Tibial artery (tissue), 4 donors: ENCODE measurements around the gene CDK11B.
"Not testable (repeated sequence)": the region's sequence is repeated elsewhere in the genome, so short reads cannot be mapped to it uniquely, and the experiment has no call there.

Source experiments
- DNase-seq, 2 donors: peaks; one replicate each; pipeline ENCODE4 v3.0.0-alpha.2; 2019
- H3K27ac ChIP-seq, 2 donors: fragments of 200-600 bp; sonication (generic) in 1 of 2; 1 replicate in 1 of 2; 2 replicates in 1 of 2; pipeline ENCODE4 v1.5.1; 2018 to 2019; ENCODE audit warnings: mild to moderate bottlenecking in 1 of 2
- H3K27me3 ChIP-seq, 2 donors: fragments of 200-600 bp; sonication (generic) in 1 of 2; one replicate each; pipeline versions ENCODE4 v1.5.1 to v1.6.0; 2016 to 2019
- H3K36me3 ChIP-seq, 3 donors: fragments of 200-600 bp; sonication (generic) in 2 of 3; one replicate each; pipeline ENCODE4 v1.5.1; 2016 to 2019; ENCODE audit warnings: mild to moderate bottlenecking in 2 of 3
- H3K4me1 ChIP-seq, 4 donors: fragments of 200-600 bp; sonication (generic) in 2 of 4; 1 replicate in 3 of 4; 2 replicates in 1 of 4; pipeline ENCODE4 v1.5.1; 2016 to 2019
- H3K4me3 ChIP-seq, 2 donors: fragments of 200-600 bp; sonication (generic) in 1 of 2; 1 replicate in 1 of 2; 2 replicates in 1 of 2; pipeline ENCODE4 v1.5.1; 2018 to 2019; ENCODE audit warnings: mild to moderate bottlenecking in 2 of 2
- H3K9me3 ChIP-seq, 3 donors: fragments of 200-600 bp; sonication (generic) in 1 of 3; one replicate each; pipeline ENCODE4 v1.5.1; 2016 to 2019
- intact Hi-C: fragments of 100-400 bp; cut with DNase I; formaldehyde crosslinking; loops from one replicate; pipeline ENCODE4 v1.15.0; 2023; ENCODE audit warnings: low total_unique reads
- TF ChIP-seq, protein P1 (sequence below), 2 experiments: fragments of 200-600 bp in 1 of 2; fragments of 450-650 bp in 1 of 2; IDR thresholded peaks; one replicate each; pipeline ENCODE4 v1.5.1; 2017 to 2019; ENCODE audit warnings: antibody characterized with exemption in 2 of 2, mild to moderate bottlenecking in 1 of 2, moderate library complexity in 1 of 2

CDK11B gene

DNA sequence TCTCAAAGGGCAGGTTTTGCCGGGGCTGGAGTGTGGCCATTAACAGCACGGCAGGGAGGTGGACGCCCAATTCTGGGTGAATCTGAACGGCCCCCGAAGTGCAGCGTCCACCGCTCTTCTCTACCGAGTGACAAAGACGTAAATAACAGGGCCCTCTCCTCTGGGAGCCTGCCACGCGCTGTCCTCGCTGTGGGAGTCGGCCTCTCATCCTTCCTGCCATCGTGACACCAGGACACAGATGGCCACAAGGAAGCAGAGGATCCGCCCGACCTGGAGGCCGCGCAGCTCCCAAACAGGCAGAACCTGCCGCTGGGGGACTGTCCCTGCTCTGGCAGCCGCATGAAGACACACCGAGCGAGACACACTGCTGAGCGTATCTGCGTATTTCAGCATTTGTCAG, 12.1 kb upstream of the CDK11B start:
- no peaks in the 10 kb centered on the region for H3K4me1 ChIP-seq
- H3K4me3 ChIP-seq = no peak overlapping the region
- TF ChIP-seq, protein P1, sequence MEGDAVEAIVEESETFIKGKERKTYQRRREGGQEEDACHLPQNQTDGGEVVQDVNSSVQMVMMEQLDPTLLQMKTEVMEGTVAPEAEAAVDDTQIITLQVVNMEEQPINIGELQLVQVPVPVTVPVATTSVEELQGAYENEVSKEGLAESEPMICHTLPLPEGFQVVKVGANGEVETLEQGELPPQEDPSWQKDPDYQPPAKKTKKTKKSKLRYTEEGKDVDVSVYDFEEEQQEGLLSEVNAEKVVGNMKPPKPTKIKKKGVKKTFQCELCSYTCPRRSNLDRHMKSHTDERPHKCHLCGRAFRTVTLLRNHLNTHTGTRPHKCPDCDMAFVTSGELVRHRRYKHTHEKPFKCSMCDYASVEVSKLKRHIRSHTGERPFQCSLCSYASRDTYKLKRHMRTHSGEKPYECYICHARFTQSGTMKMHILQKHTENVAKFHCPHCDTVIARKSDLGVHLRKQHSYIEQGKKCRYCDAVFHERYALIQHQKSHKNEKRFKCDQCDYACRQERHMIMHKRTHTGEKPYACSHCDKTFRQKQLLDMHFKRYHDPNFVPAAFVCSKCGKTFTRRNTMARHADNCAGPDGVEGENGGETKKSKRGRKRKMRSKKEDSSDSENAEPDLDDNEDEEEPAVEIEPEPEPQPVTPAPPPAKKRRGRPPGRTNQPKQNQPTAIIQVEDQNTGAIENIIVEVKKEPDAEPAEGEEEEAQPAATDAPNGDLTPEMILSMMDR (IDR thresholded peaks at IDR 0.05) = no peak
- peaks cover 42 to 91% (median 50%) of the 10 kb centered on the region in 3 donors for H3K36me3 ChIP-seq
- no peaks in the 10 kb centered on the region for H3K27me3 ChIP-seq
- intact Hi-C loops = no loop called here
- peak in 1 of 2 donors; percentile 61 for DNase-seq
- H3K9me3 ChIP-seq = no peaks in the 10 kb centered on the region
- no peak overlapping the region for H3K27ac ChIP-seq

DNA sequence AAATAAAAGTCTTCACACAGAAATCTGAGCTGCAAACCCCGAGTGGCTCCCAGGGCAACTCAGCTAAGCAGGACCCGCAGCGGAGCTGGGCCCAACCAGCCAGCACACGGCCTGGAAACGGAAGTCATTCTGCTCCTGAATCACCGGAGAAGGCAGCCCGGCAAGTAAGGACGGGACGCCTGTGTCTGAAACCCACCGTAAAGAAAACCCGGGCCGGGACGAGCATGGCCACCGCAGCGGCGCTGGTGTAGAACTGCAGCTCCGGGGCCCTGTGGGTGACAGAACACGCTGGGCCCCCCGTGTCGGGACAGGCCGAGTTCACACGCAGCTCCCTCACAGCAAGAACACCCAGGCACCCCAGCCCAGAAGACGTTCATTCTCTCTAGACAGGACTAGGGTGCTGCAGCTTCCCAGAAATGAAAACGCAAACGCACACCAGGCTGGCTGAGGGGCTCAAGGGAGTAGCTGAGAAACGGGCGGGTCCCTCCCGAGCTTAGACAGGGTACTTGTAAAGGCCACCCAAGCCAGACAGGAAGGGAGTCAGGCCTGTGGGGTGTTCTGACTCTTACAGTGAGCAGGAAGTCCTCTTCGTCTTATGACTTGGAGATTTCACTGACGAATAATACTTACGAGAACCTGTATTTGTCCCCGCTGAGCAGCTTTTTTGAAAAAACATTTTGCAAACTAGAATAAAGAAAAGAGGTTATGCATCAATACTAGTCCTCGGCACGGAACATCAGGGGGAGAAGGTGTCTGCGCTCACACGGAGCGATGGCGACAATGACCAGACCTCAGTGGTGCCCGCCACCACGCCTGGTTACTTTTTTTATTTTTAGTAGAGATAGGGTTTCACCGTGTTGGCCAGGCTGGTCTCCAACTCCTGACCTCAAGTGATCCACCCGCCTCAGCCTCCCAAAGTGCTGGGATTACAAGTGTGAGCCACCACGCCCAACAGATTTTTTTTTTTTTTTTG, 10.9 kb upstream of the CDK11B start:
- H3K27me3 ChIP-seq = no peaks in the 10 kb centered on the region
- peak in 1 of 2 donors; percentile 45 for DNase-seq
- H3K9me3 ChIP-seq = no peaks in the 10 kb centered on the region
- H3K4me1 ChIP-seq = no peaks in the 10 kb centered on the region
- H3K36me3 ChIP-seq = peaks cover 53 to 97% (median 62%) of the 10 kb centered on the region in 3 donors
- intact Hi-C loops = no loop called here
- TF ChIP-seq, protein P1 (IDR thresholded peaks at IDR 0.05) = no peak
- H3K27ac ChIP-seq = no peak overlapping the region
- H3K4me3 ChIP-seq = no peak overlapping the region

DNA sequence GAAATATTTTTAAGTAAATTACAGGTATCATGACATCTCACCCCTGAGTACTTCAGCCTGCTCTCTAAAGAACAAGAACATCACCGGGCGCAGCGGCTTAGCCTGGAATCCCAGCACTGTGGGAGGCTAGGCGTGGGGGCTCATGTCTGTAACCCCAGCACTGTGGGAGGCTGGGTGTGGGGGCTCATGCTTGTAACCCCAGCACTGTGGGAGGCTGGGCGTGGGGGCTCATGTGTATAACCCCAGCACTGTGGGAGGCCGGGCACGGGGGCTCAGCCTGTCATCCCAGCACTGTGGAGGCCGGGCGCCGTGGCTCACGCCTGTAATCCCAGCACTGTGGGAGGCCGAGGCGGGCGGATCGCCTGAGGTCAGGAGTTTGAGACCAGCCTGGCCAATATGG, 7.7 kb upstream of the CDK11B start:
- intact Hi-C loops = no loop called here
- Histone ChIP-seq H3K36me3 (peaks cover 42 to 86% (median 49%) of the 10 kb centered on the region in 3 donors), H3K4me3 (no peak overlapping the region), H3K4me1 (no peaks in the 10 kb centered on the region), H3K27ac (no peak overlapping the region), H3K9me3 (no peaks in the 10 kb centered on the region), H3K27me3 (no peaks in the 10 kb centered on the region)
- DNase-seq = peak in 1 of 2 donors; percentile 47
- TF ChIP-seq, protein P1 (IDR thresholded peaks at IDR 0.05) = no peak

DNA sequence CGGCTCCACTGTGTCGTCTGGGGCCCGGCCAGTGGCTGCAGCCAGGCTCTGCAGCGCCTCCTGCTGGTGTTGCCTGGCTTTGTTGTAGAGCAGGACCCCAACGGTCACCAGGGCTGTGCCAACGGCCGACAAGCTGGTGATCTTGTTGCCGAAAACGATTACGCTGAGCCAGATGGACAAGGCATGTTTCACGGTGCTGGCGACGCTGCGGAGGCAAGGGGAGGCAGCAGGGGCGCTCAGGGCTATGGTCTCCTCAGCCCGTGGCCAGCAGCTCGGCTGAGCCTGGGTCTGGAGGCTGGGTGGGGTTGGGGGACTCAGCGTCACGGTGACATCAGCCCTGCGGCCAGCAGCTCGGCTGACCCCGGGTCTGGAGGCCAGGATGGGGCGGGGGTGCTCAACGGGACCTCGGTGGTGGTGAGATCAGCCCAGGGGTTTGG, 7.0 kb upstream of the CDK11B start:
- H3K4me3 ChIP-seq = no peak overlapping the region
- peak in 1 of 2 donors; percentile 54 for DNase-seq
- no peaks in the 10 kb centered on the region for H3K4me1 ChIP-seq
- no peak overlapping the region for H3K27ac ChIP-seq
- H3K36me3 ChIP-seq = peaks cover 36 to 79% (median 42%) of the 10 kb centered on the region in 3 donors
- no peaks in the 10 kb centered on the region for H3K9me3 ChIP-seq
- no peaks in the 10 kb centered on the region for H3K27me3 ChIP-seq
- intact Hi-C loops = no loop called here
- TF ChIP-seq, protein P1 (IDR thresholded peaks at IDR 0.05) = no peak

DNA sequence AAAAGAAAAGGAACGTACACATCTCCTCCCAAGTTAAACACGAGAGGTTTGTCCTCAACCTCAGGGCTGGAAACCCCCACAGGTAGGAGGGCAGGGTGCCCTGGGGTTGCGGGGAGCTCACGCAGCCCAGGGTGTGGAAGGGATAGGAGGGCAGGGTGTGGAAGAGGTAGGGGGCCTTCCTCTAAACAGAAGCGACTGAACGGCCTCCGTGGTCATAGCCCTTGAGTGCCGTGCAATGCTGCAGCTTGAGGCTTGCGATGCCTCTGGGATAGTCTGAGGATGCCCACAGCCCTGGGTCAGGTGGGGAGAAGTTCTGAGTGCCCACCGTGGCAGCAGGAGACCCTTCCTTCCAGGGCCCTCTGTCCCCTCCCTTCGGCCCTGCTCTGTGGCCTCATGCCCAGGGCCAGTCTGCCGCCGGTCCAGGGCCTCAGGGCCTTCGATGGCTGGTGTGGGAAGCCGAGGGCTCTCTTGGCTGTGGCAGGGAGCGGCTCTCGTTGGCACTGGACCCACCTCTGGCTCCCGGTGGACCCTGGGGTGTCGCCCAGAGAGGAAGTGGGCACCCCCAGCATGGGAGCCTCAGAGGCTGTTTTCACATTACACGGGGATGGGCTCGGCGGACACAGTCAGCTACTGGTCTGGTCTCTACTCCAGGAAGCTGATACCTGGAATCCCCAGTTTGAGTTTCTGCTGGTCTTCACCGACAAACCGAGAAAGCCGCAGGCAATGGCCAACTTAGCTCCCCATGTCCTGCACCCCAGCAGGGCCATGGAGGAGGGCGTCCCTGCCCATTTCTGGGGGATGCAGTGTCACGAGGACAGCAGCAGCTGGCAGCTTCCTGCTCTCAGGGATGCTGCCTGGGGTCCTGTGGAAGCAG, 6.4 kb upstream of the CDK11B start:
- TF ChIP-seq, protein P1 (IDR thresholded peaks at IDR 0.05) = no peak
- peak in 1 of 2 donors; percentile 63 for DNase-seq
- Histone ChIP-seq H3K36me3 (peaks cover 33 to 72% (median 38%) of the 10 kb centered on the region in 3 donors), H3K27me3 (no peaks in the 10 kb centered on the region), H3K4me1 (no peaks in the 10 kb centered on the region), H3K27ac (no peak overlapping the region), H3K9me3 (no peaks in the 10 kb centered on the region), H3K4me3 (no peak overlapping the region)
- intact Hi-C loops = no loop called here

DNA sequence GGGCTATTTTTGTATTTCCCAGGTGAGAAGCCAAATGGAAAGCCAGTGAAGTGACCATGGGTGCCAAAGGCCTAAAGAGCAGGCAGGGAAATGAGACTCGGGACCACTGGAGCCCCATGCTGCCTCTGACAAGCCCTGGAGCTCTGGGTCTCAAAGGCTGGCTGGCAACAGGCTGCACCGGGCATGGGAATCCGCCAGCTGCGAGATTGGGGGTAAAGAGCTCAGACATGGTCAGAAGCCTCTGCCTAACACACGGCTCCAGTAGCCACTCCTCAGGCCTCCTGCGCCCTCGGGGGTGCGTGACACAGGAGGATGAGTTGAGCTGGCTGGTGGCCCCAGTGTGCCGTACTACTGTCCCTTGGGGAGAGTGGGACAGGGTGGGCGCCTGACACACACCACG, 5.5 kb upstream of the CDK11B start:
- intact Hi-C loops, H3K4me1 ChIP-seq, H3K27me3 ChIP-seq, H3K9me3 ChIP-seq, H3K27ac ChIP-seq, DNase-seq, H3K4me3 ChIP-seq: not testable (repeated sequence)
- peaks cover 27 to 63% (median 29%) of the 10 kb centered on the region in 3 donors for H3K36me3 ChIP-seq

DNA sequence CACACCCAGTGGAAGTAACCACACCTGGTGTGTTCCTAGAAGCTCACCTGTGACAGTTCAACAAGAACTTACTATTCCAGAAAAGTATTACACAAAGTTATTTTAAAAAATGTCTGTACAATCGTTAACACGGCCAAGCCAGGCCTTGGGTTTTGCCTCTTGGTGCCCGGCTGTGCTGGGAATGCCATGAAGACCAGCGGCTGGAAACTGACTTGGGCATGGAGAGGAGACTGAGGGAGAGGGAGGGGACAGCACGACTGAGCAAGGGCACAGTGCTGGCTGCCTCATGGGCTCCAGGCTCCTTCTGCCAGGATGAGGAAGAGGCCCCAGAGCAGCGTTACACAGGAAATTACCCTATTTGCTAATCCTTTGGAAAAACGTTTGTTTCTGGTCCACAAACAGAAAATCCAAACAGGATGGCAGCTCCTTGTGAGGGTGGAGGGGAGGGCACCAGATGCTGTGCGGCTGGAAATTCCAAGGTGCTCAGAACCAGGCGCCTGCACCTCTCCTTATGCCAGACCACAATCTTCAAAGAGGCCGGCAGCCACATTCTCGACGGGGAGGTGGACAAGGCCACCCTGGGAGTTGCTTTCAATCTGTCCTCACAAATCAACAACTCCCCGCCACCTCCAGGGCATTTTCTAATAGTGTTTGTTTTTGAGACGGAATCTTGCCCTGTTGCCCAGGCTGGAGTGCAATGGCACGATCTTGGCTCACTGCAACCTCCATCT, 4.2 kb upstream of the CDK11B start:
- H3K9me3 ChIP-seq, H3K4me1 ChIP-seq, H3K27ac ChIP-seq, H3K27me3 ChIP-seq, intact Hi-C loops, H3K4me3 ChIP-seq: not testable (repeated sequence)
- peak; percentile 25 to 26 for DNase-seq
- peaks cover 19 to 51% (median 24%) of the 10 kb centered on the region in 3 donors for H3K36me3 ChIP-seq

DNA sequence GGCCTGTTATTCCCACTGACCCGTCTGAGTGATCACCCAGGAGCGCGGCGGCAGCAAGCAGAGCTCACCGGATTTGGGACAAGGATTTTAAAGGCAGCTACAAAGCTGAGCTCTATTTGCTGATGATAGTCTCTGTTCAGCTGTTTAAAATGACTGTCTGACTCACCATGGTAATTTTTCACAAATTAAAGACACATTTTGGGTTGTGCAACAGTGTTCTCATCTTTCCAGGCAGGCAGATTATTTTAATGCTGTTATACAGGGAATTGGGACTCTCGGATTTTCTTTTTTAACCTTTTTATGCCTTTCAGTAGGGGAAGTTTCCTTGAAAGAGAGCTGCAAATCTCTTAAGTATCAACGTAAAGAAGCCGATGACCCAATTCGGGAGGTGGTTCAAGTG, 3.6 kb upstream of the CDK11B start:
- H3K27me3 ChIP-seq, H3K27ac ChIP-seq, H3K4me1 ChIP-seq, DNase-seq, H3K9me3 ChIP-seq, H3K4me3 ChIP-seq, intact Hi-C loops: not testable (repeated sequence)
- H3K36me3 ChIP-seq = peaks cover 19 to 45% (median 22%) of the 10 kb centered on the region in 3 donors
